ENCODE results near the gene KIF3A.

- TF ChIP-seq POLR2A (IDR thresholded peaks at IDR 0.05; ENCODE audit: low read length) (no peak), GATA1 (IDR thresholded peaks at IDR 0.05; ENCODE audit: low read depth, low read length) (peak; percentile 64)
These were observed 85.4 kb downstream of the KIF3A start for GRCh38 chr5:132651838-132652469.

All from erythroblast (primary cell).